NT2/D1 (cell line): ENCODE data around the gene DHCR24.

Source experiments
- YY1 ChIP-seq: IDR thresholded peaks from 2 replicates; pipeline ENCODE4 v1.6.1; 2011; ENCODE audit not compliant: insufficient read length, insufficient read depth
- ZNF274 ChIP-seq: IDR thresholded peaks from 2 replicates; pipeline ENCODE4 v1.6.1; 2011; ENCODE audit warnings: mild to moderate bottlenecking, low read depth, low read length

DNA sequence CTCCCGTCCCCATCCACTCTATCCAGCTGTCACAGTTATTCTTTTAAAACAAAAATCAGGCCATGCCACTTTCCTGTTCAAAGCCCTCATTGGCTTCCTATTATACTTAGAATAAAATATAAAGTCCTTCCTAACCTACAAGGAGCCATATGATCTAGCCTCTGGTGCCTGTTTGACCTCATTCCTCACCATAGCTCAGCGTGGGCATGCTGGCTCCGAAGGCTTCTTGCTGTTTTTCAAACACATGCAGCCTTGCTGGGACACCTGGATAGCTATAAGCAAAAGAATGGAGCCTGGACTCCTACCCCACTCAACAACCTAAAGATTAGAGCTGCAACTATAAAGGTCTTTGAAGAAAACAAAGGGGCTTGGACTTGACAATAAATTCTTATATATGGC lies 23.7 kb downstream of the DHCR24 start:
- TF ChIP-seq YY1: no peak
- no peak for TF ChIP-seq ZNF274
